ENCODE results near the gene INO80B. TPM values are rescaled to one million over a fixed set of nuclear protein-coding genes. Genes with fewer than 3 reads are reported as not detected.

Gene INO80B
- total and polyA plus RNA-seq, 9 of the 15 experiments (the other 6 are each of a cell fraction or from before 2014, with no cell fraction given): 0.41 to 22.6 (median 9.0) TPM

DNA sequence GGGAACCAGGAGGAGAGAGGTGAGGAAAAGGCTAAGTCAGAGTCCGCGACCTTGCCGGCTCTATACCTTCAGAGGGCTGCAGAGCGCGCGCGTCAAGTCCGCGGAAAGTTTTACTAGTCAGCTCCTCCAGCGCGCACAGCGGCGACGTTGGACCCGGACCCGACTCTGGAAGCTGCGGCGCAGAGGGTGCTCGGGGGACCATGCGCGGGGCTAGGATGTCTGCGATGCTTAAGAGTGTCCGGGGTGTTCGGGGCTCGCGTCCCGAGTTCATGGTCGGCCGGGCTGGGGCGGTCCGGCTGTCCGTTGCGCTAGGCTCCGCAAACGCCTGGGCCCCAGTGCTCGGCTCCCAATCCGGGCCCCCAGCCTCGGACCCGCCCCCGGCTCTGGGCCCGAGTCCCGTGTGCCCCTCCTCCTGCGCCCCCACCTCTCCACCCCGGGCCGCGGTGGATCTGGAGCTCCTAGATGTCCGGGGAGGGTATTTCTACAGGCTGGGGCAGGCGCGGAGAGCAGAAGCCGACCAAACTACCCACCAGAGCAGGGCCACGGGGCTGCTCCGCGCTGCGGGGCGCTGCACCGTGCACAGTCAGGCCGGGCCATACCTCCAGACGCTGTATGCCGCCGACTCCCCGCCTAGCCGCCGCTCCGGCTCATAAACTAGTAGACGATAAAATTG lies 44.5 kb downstream of the INO80B start, which contains the start of gene LBX2:
Gene LBX2 (minus strand): TSS at position 337 of the 673 bp plus-strand sequence. CDS start 66 bp downstream, at position 271.
- TF ChIP-seq POLR2G (IDR thresholded peaks at IDR 0.05; ENCODE audit: low read depth, low read length) (peak; percentile 75), ZFPM2 (CRISPR knock-in tag; IDR thresholded peaks at IDR 0.05) (no peak)
- no peaks in the 10 kb centered on the region for H3K9me1 ChIP-seq (ENCODE audit: control insufficient read depth, insufficient read depth, low read length)
- H3K9me3 ChIP-seq (replicated peaks; ENCODE audit: control insufficient read depth, insufficient read depth, low read depth, low read length): no peaks in the 10 kb centered on the region
- peaks cover 15 to 50% of the 10 kb centered on the region in 2 experiments; a peak in 4 of 5 replicates for H3K4me1 ChIP-seq (replicated peaks in 1 of 2; ENCODE audit: control insufficient read depth in 2 of 2, insufficient read depth in 2 of 2, low read length in 2 of 2)
- H4K20me1 ChIP-seq (replicated peaks; ENCODE audit: control insufficient read depth, insufficient read depth, low read length): no peaks in the 10 kb centered on the region
- H3K4me3 ChIP-seq: no peak within 1 kb of the TSS
- H3K9ac ChIP-seq (ENCODE audit: insufficient read depth in 1 of 2, low read depth in 2 of 2, low read length in 2 of 2): no peak within 1 kb of the TSS
- no peak within 1 kb of the TSS for H3K27ac ChIP-seq (ENCODE audit: extremely low read depth, low read depth, low read length)
- FAIRE-seq (no peak), ATAC-seq (no peak), DNase-seq (ENCODE audit: extremely low read depth in 1 of 4, low spot score in 3 of 4) (no peak)
- H3K27me3 ChIP-seq (ENCODE audit: control insufficient read depth in 2 of 2, insufficient read depth in 2 of 2, low read length in 2 of 2): no peaks in the 10 kb centered on the region
- no peak within 1 kb of the TSS for H2AFZ ChIP-seq (ENCODE audit: low read depth, low read length)
- BruUV-seq (replicated peaks): no TSS peak
- intact Hi-C loops (cut with micrococcal nuclease): no loop called here
- 96% methylated on average over 30 of the region's 65 CpGs for WGBS (ENCODE audit: insufficient coverage, low coverage, missing lambda C conversion rate)
- H3K36me3 ChIP-seq (ENCODE audit: control insufficient read depth, insufficient read depth, low read length): peaks cover under 1% of the 10 kb centered on the region; the same call in 1 of the 3 replicates
- CTCF ChIA-PET (ENCODE audit: low intra/inter-chr PET ratio): no interaction called here
- H3K4me2 ChIP-seq (ENCODE audit: insufficient read depth, low read length): no peak within 1 kb of the TSS
- POLR2A ChIA-PET: interaction anchor here (0.7 to 2.4 kb wide), 3 partner anchors 9 to 1114 kb away, joined by 3 to 13 read pairs (median 13); partner anchors contain the start of gene ALMS1
- H3K79me2 ChIP-seq (ENCODE audit: control insufficient read depth, insufficient read depth, low read length): peaks cover 19% of the 10 kb centered on the region
- in situ Hi-C loops (cut with MboI): no loop called here

DNA sequence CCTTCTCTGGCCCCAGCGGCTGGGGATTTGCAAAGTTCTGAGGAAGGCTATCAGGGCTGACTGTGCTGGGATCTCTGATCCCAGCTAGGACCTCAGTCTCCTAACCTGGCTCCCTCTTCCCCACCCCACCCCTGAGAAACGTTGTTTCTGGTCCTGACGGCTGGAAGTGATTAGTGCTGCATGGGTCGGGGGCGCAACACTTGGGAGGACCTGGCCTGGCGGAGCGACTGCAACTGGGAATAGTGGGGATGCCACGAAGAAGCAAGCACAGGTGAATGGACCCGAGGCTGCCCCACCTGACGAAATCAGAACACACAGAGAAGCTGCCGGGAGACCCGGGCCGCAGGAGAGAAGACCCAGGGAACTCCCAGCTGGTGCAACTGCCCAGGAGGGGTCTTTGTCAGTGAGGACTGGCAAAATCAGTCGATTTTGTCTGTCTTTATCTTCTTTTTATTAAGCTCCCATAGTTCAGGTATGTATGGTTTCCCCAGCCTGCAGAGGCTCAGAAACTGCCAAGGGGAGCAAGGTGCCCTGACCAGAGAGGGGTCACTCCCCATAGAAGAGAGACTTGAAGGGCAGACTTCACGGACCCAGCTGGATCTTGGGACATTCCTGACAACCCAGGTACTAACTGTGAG lies 45.2 kb downstream of the INO80B start:
- ATAC-seq: no peak
- in situ Hi-C loops (cut with MboI) (no loop called here), intact Hi-C loops (cut with micrococcal nuclease) (loop anchor here (5.0 kb wide), 1 partner anchor 72 kb away; no protein-coding TSS in a partner anchor)
- CTCF ChIA-PET (ENCODE audit: low intra/inter-chr PET ratio): no interaction called here
- no peak for DNase-seq (ENCODE audit: extremely low read depth in 1 of 4, low spot score in 3 of 4)
- no peaks in the 10 kb centered on the region for H3K27me3 ChIP-seq (ENCODE audit: control insufficient read depth in 2 of 2, insufficient read depth in 2 of 2, low read length in 2 of 2)
- no peak overlapping the region for H3K4me3 ChIP-seq
- H3K4me2 ChIP-seq (ENCODE audit: insufficient read depth, low read length): no peak overlapping the region
- POLR2A ChIA-PET: interaction anchor here (0.6 to 2.4 kb wide), 6 partner anchors 8 to 1114 kb away, joined by 3 to 13 read pairs (median 4); partner anchors contain the start of genes ALMS1, CCDC142 and TTC31
- H3K79me2 ChIP-seq (ENCODE audit: control insufficient read depth, insufficient read depth, low read length): peaks cover 25% of the 10 kb centered on the region
- H2AFZ ChIP-seq (ENCODE audit: low read depth, low read length): no peak overlapping the region
- H3K9ac ChIP-seq (ENCODE audit: insufficient read depth in 1 of 2, low read depth in 2 of 2, low read length in 2 of 2): no peak overlapping the region
- H3K27ac ChIP-seq (ENCODE audit: extremely low read depth, low read depth, low read length): no peak overlapping the region
- H3K9me3 ChIP-seq (replicated peaks; ENCODE audit: control insufficient read depth, insufficient read depth, low read depth, low read length): no peaks in the 10 kb centered on the region
- 70% methylated on average over 15 of the region's 15 CpGs for WGBS (ENCODE audit: insufficient coverage, low coverage, missing lambda C conversion rate)
- H3K4me1 ChIP-seq (replicated peaks in 1 of 2; ENCODE audit: control insufficient read depth in 2 of 2, insufficient read depth in 2 of 2, low read length in 2 of 2): peaks cover 19 to 51% of the 10 kb centered on the region in 2 experiments; a peak in 4 of 5 replicates
- H4K20me1 ChIP-seq (replicated peaks; ENCODE audit: control insufficient read depth, insufficient read depth, low read length): no peaks in the 10 kb centered on the region
- H3K9me1 ChIP-seq (ENCODE audit: control insufficient read depth, insufficient read depth, low read length): no peaks in the 10 kb centered on the region
- H3K36me3 ChIP-seq (ENCODE audit: control insufficient read depth, insufficient read depth, low read length): peaks cover 2% of the 10 kb centered on the region; the same call in 1 of the 3 replicates
- no TSS peak for BruUV-seq (replicated peaks)
- FAIRE-seq: no peak
- TF ChIP-seq, protein P1, sequence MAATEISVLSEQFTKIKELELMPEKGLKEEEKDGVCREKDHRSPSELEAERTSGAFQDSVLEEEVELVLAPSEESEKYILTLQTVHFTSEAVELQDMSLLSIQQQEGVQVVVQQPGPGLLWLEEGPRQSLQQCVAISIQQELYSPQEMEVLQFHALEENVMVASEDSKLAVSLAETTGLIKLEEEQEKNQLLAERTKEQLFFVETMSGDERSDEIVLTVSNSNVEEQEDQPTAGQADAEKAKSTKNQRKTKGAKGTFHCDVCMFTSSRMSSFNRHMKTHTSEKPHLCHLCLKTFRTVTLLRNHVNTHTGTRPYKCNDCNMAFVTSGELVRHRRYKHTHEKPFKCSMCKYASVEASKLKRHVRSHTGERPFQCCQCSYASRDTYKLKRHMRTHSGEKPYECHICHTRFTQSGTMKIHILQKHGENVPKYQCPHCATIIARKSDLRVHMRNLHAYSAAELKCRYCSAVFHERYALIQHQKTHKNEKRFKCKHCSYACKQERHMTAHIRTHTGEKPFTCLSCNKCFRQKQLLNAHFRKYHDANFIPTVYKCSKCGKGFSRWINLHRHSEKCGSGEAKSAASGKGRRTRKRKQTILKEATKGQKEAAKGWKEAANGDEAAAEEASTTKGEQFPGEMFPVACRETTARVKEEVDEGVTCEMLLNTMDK (IDR thresholded peaks at IDR 0.05; ENCODE audit: borderline replicate concordance, insufficient read depth, low read depth, low read length, poor library complexity, severe bottlenecking): no peak
- no peak for TF ChIP-seq RBBP5 (IDR thresholded peaks at IDR 0.05; ENCODE audit: borderline replicate concordance, insufficient read depth, low read length, poor library complexity, severe bottlenecking)
- no peak for TF ChIP-seq ZNF75A (CRISPR knock-in tag; IDR thresholded peaks at IDR 0.05)
- no peak for TF ChIP-seq BCOR (IDR thresholded peaks at IDR 0.05)
- no peak for TF ChIP-seq ZNF3 (CRISPR knock-in tag; IDR thresholded peaks at IDR 0.05)
- TF ChIP-seq CEBPB (tag; IDR thresholded peaks at IDR 0.05): no peak
- TF ChIP-seq SRSF9 (IDR thresholded peaks at IDR 0.05; ENCODE audit: borderline replicate concordance, low read depth, low read length): no peak
- TF ChIP-seq, protein P2, sequence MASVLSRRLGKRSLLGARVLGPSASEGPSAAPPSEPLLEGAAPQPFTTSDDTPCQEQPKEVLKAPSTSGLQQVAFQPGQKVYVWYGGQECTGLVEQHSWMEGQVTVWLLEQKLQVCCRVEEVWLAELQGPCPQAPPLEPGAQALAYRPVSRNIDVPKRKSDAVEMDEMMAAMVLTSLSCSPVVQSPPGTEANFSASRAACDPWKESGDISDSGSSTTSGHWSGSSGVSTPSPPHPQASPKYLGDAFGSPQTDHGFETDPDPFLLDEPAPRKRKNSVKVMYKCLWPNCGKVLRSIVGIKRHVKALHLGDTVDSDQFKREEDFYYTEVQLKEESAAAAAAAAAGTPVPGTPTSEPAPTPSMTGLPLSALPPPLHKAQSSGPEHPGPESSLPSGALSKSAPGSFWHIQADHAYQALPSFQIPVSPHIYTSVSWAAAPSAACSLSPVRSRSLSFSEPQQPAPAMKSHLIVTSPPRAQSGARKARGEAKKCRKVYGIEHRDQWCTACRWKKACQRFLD (CRISPR knock-in tag; IDR thresholded peaks at IDR 0.05): no peak

All from K562 (cell line).